HCT116 (cell line): Measurements from ENCODE around the gene BEGAIN.

Experiments used
- CBX3 ChIP-seq: IDR thresholded peaks from 2 replicates; pipeline ENCODE4 v1.6.1; 2012; ENCODE audit warnings: low read depth
- CTCF ChIP-seq, 3 experiments: fragments of 200-600 bp in 1 of 3; sonication (generic) in 1 of 3; IDR thresholded peaks in 2 of 3; conservative IDR thresholded peaks in 1 of 3; 2 replicates each; pipeline ENCODE4 v1.5.1; 2012 to 2017; ENCODE audit warnings: low read depth in 2 of 3, low read length in 2 of 3, antibody characterized with exemption in 1 of 3, borderline replicate concordance in 1 of 3, control low read depth in 1 of 3, mild to moderate bottlenecking in 1 of 3, mixed read lengths in 1 of 3, mixed run types in 1 of 3, moderate library complexity in 1 of 3; ENCODE audit not compliant: insufficient read depth in 1 of 3
- ELF1 ChIP-seq: IDR thresholded peaks from 2 replicates; pipeline ENCODE4 v1.6.1; 2012; ENCODE audit warnings: low read depth, borderline replicate concordance
- EZH2phosphoT487 ChIP-seq: fragments of 200-600 bp; IDR thresholded peaks from 2 replicates; pipeline ENCODE4 v1.6.1; 2018; ENCODE audit warnings: antibody characterized with exemption, borderline replicate concordance
- POLR2A ChIP-seq: IDR thresholded peaks from 2 replicates; pipeline ENCODE4 v1.7.0; 2011; ENCODE audit warnings: borderline replicate concordance; ENCODE audit not compliant: insufficient read depth, insufficient read length; ENCODE audit errors: extremely low read depth
- POLR2AphosphoS5 ChIP-seq: IDR thresholded peaks from 2 replicates; pipeline ENCODE4 v1.6.1; 2011; ENCODE audit warnings: mild to moderate bottlenecking, low read depth, low read length, moderate library complexity
- REST ChIP-seq: IDR thresholded peaks from 2 replicates; pipeline ENCODE4 v1.6.1; 2012; ENCODE audit warnings: low read depth
- SIN3A ChIP-seq: IDR thresholded peaks from 2 replicates; pipeline ENCODE4 v1.6.1; 2012; ENCODE audit warnings: low read depth
- SRF ChIP-seq: IDR thresholded peaks from 2 replicates; pipeline ENCODE4 v1.6.1; 2012; ENCODE audit warnings: low read depth
- TCF7L2 ChIP-seq: IDR thresholded peaks from 2 replicates; pipeline ENCODE4 v1.7.0; 2011; ENCODE audit warnings: borderline replicate concordance, inconsistent platforms; ENCODE audit not compliant: insufficient read depth, insufficient read length; ENCODE audit errors: extremely low read depth
- YY1 ChIP-seq: IDR thresholded peaks from 2 replicates; pipeline ENCODE4 v1.6.1; 2011; ENCODE audit warnings: low read length, low read depth, moderate library complexity, mild to moderate bottlenecking; ENCODE audit not compliant: insufficient replicate concordance; ENCODE audit errors: extremely low read depth

GRCh38 chr14:100623961-100624360 lies 36.7 kb upstream of the BEGAIN start:
- TF ChIP-seq CTCF (IDR thresholded peaks at IDR 0.05 in 2 of 3, conservative IDR thresholded peaks at IDR 0.05 in 1 of 3; ENCODE audit: borderline replicate concordance in 1 of 3, insufficient read depth in 1 of 3, low read depth in 2 of 3, low read length in 2 of 3) (no peak), EZH2phosphoT487 (no peak), CBX3 (no peak), TCF7L2 (no peak), POLR2A (no peak), POLR2AphosphoS5 (no peak), YY1 (no peak), SRF (no peak), REST (no peak), ELF1 (no peak), SIN3A (no peak)
